Endothelial cell of umbilical vein (primary cell): ENCODE measurements around the gene MME. TPM values are rescaled to one million over a fixed set of nuclear protein-coding genes. Genes with fewer than 3 reads are reported as not detected.

Source experiments
- BruUV-seq: library from RNA; stranded (reverse); fragments of 400-500 nt; replicated peaks from 2 replicates; lab custom pipeline; 2021; lab: Mats Ljungman, UMichigan
- CTCF ChIA-PET: fragments of 300-600, 350-600 bp; sonication (Branson Sonifier 250); formaldehyde crosslinking; loops from one replicate; lab custom pipeline; 2021; ENCODE audit warnings: antibody characterized with exemption, inconsistent platforms; lab: Charles Lee
- POLR2A ChIA-PET: fragments of 300-600, 350-600 bp; sonication (Branson Sonifier 250); formaldehyde crosslinking; loops from one replicate; lab custom pipeline; 2021; ENCODE audit warnings: antibody characterized with exemption, inconsistent platforms; lab: Charles Lee
- DNase-seq: peaks from one replicate; pipeline ENCODE4 v3.0.0-alpha.2; 2011; ENCODE audit warnings: low read depth, low spot score
- FAIRE-seq: peaks from 2 replicates; lab custom pipeline; 2011; peaks lifted over from hg19 to GRCh38; lab: Jason Lieb, UNC
- H2AFZ ChIP-seq: 2 replicates; pipeline ENCODE4 v1.6.0; 2012; ENCODE audit warnings: low read depth, low read length, control low read depth, inconsistent platforms
- H3K27ac ChIP-seq: 2 replicates; pipeline ENCODE4 v1.5.1; 2011; ENCODE audit warnings: low read depth, mild to moderate bottlenecking, control low read depth, low read length, moderate library complexity; ENCODE audit not compliant: insufficient read depth
- H3K27me3 ChIP-seq, 2 experiments: 2 replicates each; pipeline versions ENCODE4 v1.6.0 to v1.6.1; 2011; ENCODE audit warnings: low read length in 2 of 2, mixed read lengths in 1 of 2; ENCODE audit not compliant: control insufficient read depth in 2 of 2, insufficient read depth in 2 of 2
- H3K36me3 ChIP-seq, 2 experiments: 2 replicates in 1 of 2; 3 replicates in 1 of 2; pipeline ENCODE4 v1.5.1; 2011; ENCODE audit warnings: low read length in 2 of 2, mild to moderate bottlenecking in 1 of 2, moderate library complexity in 1 of 2; ENCODE audit not compliant: control insufficient read depth in 2 of 2, insufficient read depth in 2 of 2; ENCODE audit errors: extremely low read depth in 1 of 2
- H3K4me1 ChIP-seq: 3 replicates; pipeline ENCODE4 v1.5.1; 2011; ENCODE audit warnings: mild to moderate bottlenecking, low read length; ENCODE audit not compliant: control insufficient read depth, insufficient read depth; ENCODE audit errors: extremely low read depth
- H3K4me2 ChIP-seq: 2 replicates; pipeline ENCODE4 v1.6.1; 2011; ENCODE audit warnings: low read length, control low read depth, mixed read lengths; ENCODE audit not compliant: insufficient read depth
- H3K4me3 ChIP-seq, 3 experiments: fragments of 200-600 bp in 1 of 3; sonication (generic), shearing (Covaris generic) in 1 of 3; replicated peaks in 1 of 3; 2 replicates each; pipeline ENCODE4 v1.5.1; 2011 to 2016; ENCODE audit warnings: control low read depth in 3 of 3, low read length in 3 of 3, mild to moderate bottlenecking in 2 of 3, inconsistent platforms in 1 of 3, low read depth in 1 of 3, moderate library complexity in 1 of 3; ENCODE audit not compliant: insufficient read depth in 1 of 3
- H3K79me2 ChIP-seq: 2 replicates; pipeline ENCODE4 v1.6.0; 2012; ENCODE audit warnings: low read length, inconsistent platforms; ENCODE audit not compliant: control insufficient read depth, insufficient read depth
- H3K9ac ChIP-seq: replicated peaks from 2 replicates; pipeline ENCODE3; 2011; ENCODE audit warnings: low read length, control low read depth; ENCODE audit not compliant: insufficient read depth; ENCODE audit errors: extremely low read depth
- H3K9me1 ChIP-seq: replicated peaks from 3 replicates; pipeline ENCODE4 v1.6.0; 2011; ENCODE audit warnings: mild to moderate bottlenecking, low read length; ENCODE audit not compliant: control insufficient read depth, insufficient read depth; ENCODE audit errors: extremely low read depth
- H3K9me3 ChIP-seq: replicated peaks from 2 replicates; pipeline ENCODE4 v1.5.1; 2012; ENCODE audit warnings: low read length, inconsistent platforms; ENCODE audit not compliant: control insufficient read depth, insufficient read depth
- H4K20me1 ChIP-seq: replicated peaks from 2 replicates; pipeline ENCODE3; 2011; ENCODE audit warnings: mild to moderate bottlenecking, low read length; ENCODE audit not compliant: control insufficient read depth, insufficient read depth; ENCODE audit errors: extremely low read depth
- EZH2 ChIP-seq: IDR thresholded peaks from 2 replicates; pipeline ENCODE4 v1.6.1; 2012; ENCODE audit warnings: borderline replicate concordance, low read depth, mild to moderate bottlenecking, moderate library complexity, low read length, inconsistent platforms; ENCODE audit not compliant: severe bottlenecking
- FOS ChIP-seq: IDR thresholded peaks from 2 replicates; pipeline ENCODE4 v1.6.1; 2011; ENCODE audit warnings: mild to moderate bottlenecking, low read length, moderate library complexity, borderline replicate concordance; ENCODE audit not compliant: insufficient read depth
- GATA2 ChIP-seq: IDR thresholded peaks from 2 replicates; pipeline ENCODE4 v1.7.0; 2011; ENCODE audit warnings: low read depth, mild to moderate bottlenecking, moderate library complexity, mixed read lengths, low read length; ENCODE audit not compliant: insufficient read length, insufficient read depth
- JUN ChIP-seq: IDR thresholded peaks from 2 replicates; pipeline ENCODE4 v1.6.1; 2011; ENCODE audit warnings: borderline replicate concordance, low read depth; ENCODE audit not compliant: insufficient read length, insufficient read depth
- MYC ChIP-seq: IDR thresholded peaks from one replicate; pipeline ENCODE4 v1.6.1; 2011; ENCODE audit warnings: mild to moderate bottlenecking, low read depth, low read length
- POLR2A ChIP-seq: IDR thresholded peaks from 2 replicates; pipeline ENCODE4 v1.6.1; 2012; ENCODE audit warnings: low read depth, mild to moderate bottlenecking, control low read depth, low read length
- POLR2AphosphoS5 ChIP-seq: IDR thresholded peaks from 2 replicates; pipeline ENCODE4 v1.6.1; 2012; ENCODE audit warnings: low read depth, mild to moderate bottlenecking, control low read depth, low read length, moderate library complexity; ENCODE audit not compliant: insufficient read depth
- dilution Hi-C: fragments of 300-500 bp; cut with MboI; formaldehyde crosslinking; loops from one replicate; pipeline ENCODE4 v1.15.0; 2019; ENCODE audit warnings: low sequenced_read_pairs; ENCODE audit not compliant: extremely low pct_ligation_motif_present
- intact Hi-C: fragments of 100-400 bp; cut with micrococcal nuclease; formaldehyde crosslinking; loops from one replicate; pipeline ENCODE4 v1.10.0; 2022
- polyA plus RNA-seq, 4 experiments: library from polyadenylated mRNA; depleted of rRNA in 3 of 4; stranded (reverse) in 3 of 4; unstranded in 1 of 4; fragments of >200 nt; gene quantifications; 2 replicates each; pipeline versions ENCODE4 v1.2.1 to v1.2.3, GENCODE V29; 2011 to 2012; ENCODE audit warnings: missing spikeins in 1 of 4
- total RNA-seq: library from RNA; stranded (reverse); gene quantifications from 2 replicates; pipeline ENCODE4 v1.2.3, GENCODE V29; 2021
- TF ChIP-seq, protein P1 (sequence below): IDR thresholded peaks from 2 replicates; pipeline ENCODE4 v1.6.1; 2011; ENCODE audit not compliant: insufficient read depth, insufficient read length
- TF ChIP-seq, protein P2 (sequence below), 2 donors: IDR thresholded peaks; 1 replicate in 1 of 2; 2 replicates in 1 of 2; pipeline ENCODE4 v1.5.1; 2011; ENCODE audit warnings: low read length in 2 of 2, mild to moderate bottlenecking in 2 of 2, moderate library complexity in 2 of 2, control low read depth in 1 of 2, inconsistent platforms in 1 of 2, low read depth in 1 of 2; ENCODE audit not compliant: insufficient read depth in 1 of 2; ENCODE audit errors: extremely low read depth in 1 of 2

Gene MME
- total and polyA plus RNA-seq, 2 donors (not counting 3 experiments of a cell fraction or from before 2014, with no cell fraction given) = 6.0 to 10.5 TPM

DNA sequence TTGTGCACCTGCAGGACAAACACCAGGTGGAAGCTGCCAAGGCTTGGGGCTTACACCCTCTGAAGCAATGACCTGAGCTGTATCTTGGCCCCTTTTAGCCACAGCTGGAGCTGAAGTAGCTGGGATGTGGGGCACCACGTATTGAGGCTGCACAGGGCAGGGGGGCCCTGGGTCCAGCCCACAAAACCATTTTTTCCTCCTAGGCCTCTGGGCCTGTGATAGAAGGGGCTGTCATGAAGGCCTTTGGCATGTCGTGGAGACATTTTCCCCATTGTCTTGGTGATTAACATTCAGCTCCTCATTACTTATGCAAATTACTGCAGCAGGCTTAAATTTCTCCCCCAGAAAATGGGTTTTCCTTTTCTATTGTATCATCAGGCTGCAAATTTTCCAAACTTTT lies 27.6 kb upstream of the MME start:
- Histone ChIP-seq H4K20me1 (no peaks in the 10 kb centered on the region), H3K27ac (no peak overlapping the region), H3K36me3 (no peaks in the 10 kb centered on the region), H3K79me2 (no peaks in the 10 kb centered on the region), H3K9me1 (no peaks in the 10 kb centered on the region), H3K9ac (no peak overlapping the region), H3K27me3 (no peaks in the 10 kb centered on the region), H3K4me3 (no peak overlapping the region), H2AFZ (no peak overlapping the region), H3K4me2 (no peak overlapping the region), H3K9me3 (no peaks in the 10 kb centered on the region), H3K4me1 (no peaks in the 10 kb centered on the region)
- ChIA-PET CTCF (no interaction called here), POLR2A (no interaction called here)
- DNase-seq (no peak), FAIRE-seq (no peak)
- TF ChIP-seq EZH2 (no peak), POLR2A (no peak), MYC (no peak), GATA2 (no peak), POLR2AphosphoS5 (no peak), FOS (no peak), JUN (no peak)
- TF ChIP-seq, protein P1, sequence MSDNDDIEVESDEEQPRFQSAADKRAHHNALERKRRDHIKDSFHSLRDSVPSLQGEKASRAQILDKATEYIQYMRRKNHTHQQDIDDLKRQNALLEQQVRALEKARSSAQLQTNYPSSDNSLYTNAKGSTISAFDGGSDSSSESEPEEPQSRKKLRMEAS = no peak
- TF ChIP-seq, protein P2, sequence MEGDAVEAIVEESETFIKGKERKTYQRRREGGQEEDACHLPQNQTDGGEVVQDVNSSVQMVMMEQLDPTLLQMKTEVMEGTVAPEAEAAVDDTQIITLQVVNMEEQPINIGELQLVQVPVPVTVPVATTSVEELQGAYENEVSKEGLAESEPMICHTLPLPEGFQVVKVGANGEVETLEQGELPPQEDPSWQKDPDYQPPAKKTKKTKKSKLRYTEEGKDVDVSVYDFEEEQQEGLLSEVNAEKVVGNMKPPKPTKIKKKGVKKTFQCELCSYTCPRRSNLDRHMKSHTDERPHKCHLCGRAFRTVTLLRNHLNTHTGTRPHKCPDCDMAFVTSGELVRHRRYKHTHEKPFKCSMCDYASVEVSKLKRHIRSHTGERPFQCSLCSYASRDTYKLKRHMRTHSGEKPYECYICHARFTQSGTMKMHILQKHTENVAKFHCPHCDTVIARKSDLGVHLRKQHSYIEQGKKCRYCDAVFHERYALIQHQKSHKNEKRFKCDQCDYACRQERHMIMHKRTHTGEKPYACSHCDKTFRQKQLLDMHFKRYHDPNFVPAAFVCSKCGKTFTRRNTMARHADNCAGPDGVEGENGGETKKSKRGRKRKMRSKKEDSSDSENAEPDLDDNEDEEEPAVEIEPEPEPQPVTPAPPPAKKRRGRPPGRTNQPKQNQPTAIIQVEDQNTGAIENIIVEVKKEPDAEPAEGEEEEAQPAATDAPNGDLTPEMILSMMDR (IDR thresholded peaks at IDR 0.05; ENCODE audit: extremely low read depth in 1 of 2, insufficient read depth in 1 of 2, low read depth in 1 of 2, low read length in 2 of 2) = no peak
- dilution Hi-C loops (no loop called here), intact Hi-C loops (no loop called here)
- no TSS peak for BruUV-seq
